Esophagus squamous epithelium (tissue), 5 donors: Measurements from ENCODE around the gene REV1. TPM values are rescaled to one million over a fixed set of nuclear protein-coding genes. Genes with fewer than 3 reads are reported as not detected.

Experiments
- DNase-seq: peaks from one replicate; lab custom pipeline; 2025; lab: John Stamatoyannopoulos, UW
- H3K27ac ChIP-seq, 4 donors: fragments of 200-600 bp; sonication (generic); one replicate each; pipeline ENCODE4 v1.5.1; 2016 to 2019; ENCODE audit warnings: mild to moderate bottlenecking in 1 of 4
- H3K27me3 ChIP-seq, 4 donors: fragments of 200-600 bp; sonication (generic); 1 replicate in 3 of 4; 2 replicates in 1 of 4; pipeline versions ENCODE4 v1.5.1 to v1.6.0; 2017 to 2021; ENCODE audit warnings: antibody characterized with exemption in 1 of 4
- H3K36me3 ChIP-seq, 3 donors: fragments of 200-600 bp; sonication (generic); one replicate each; pipeline ENCODE4 v1.5.1; 2016 to 2019
- H3K4me1 ChIP-seq, 3 donors: fragments of 200-600 bp; sonication (generic); one replicate each; pipeline ENCODE4 v1.5.1; 2017 to 2019
- H3K4me3 ChIP-seq, 4 donors: fragments of 200-600 bp; sonication (generic); 1 replicate in 3 of 4; 2 replicates in 1 of 4; pipeline ENCODE4 v1.5.1; 2016 to 2019; ENCODE audit warnings: mild to moderate bottlenecking in 2 of 4, moderate library complexity in 1 of 4
- H3K9me3 ChIP-seq, 3 donors: fragments of 200-600 bp; sonication (generic); one replicate each; pipeline ENCODE4 v1.5.1; 2016 to 2019
- CTCF ChIP-seq, 6 experiments: fragments of 450-650 bp in 4 of 6; fragments of 200-600 bp in 2 of 6; sonication (generic) in 2 of 6; IDR thresholded peaks; one replicate each; pipeline ENCODE4 v1.5.1; 2016 to 2019; ENCODE audit warnings: antibody characterized with exemption in 6 of 6, mild to moderate bottlenecking in 4 of 6, moderate library complexity in 4 of 6
- POLR2A ChIP-seq, 4 donors: fragments of 450-650 bp; IDR thresholded peaks; one replicate each; pipeline ENCODE4 v1.6.1; 2017; ENCODE audit warnings: antibody characterized with exemption in 4 of 4, mild to moderate bottlenecking in 4 of 4, moderate library complexity in 3 of 4
- WGBS, 2 donors: methylation state at CpG; one replicate each; pipeline ENCODE4 v1.1.5; 2018; 5-methylcytosine and 5-hydroxymethylcytosine counted together
- intact Hi-C: fragments of 100-400 bp; cut with DNase I; formaldehyde crosslinking; loops from one replicate; pipeline ENCODE4 v1.15.0; 2022
- total RNA-seq, 4 donors: library from RNA; depleted of rRNA; stranded (reverse); fragments of >200 nt; gene quantifications; one replicate each; pipeline ENCODE4 v1.1.0, GENCODE V29; 2016
- donor health status: DM: yes; HTN: yes; CAD: no.

REV1 gene
- total RNA-seq, 4 donors from 2014 or later, result 22.5 to 69.2 (median 39.8) TPM

DNA sequence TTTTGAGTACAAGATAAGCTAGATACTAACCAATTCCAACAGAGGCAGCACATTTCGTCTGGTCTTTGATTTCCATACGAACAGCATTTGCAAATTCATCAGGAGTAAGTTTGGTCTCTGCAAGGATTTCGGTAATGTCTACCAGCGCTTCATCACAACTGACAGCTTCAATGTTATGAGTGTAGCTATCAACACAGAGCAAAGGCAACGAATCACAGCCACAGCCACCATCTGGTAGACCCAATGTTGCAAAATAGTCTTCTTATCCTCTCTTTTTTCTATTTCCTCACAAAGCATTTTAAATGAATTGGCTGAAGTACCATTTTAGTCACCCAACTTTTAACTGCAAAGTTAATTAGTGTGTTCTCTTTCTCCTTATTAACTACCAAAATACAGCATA lies 68.3 kb downstream of the REV1 start:
- Histone ChIP-seq H3K4me1 (peaks cover 0 to 13% (median 0%) of the 10 kb centered on the region in 3 donors), H3K36me3 (peaks cover 16 to 99% (median 20%) of the 10 kb centered on the region in 3 donors), H3K4me3 (no peak overlapping the region), H3K27ac (no peak overlapping the region), H3K9me3 (no peaks in the 10 kb centered on the region), H3K27me3 (no peaks in the 10 kb centered on the region)
- TF ChIP-seq POLR2A (IDR thresholded peaks at IDR 0.05) (no peak), CTCF (IDR thresholded peaks at IDR 0.05) (no peak)
- 87 to 92% methylated on average over 5 of the region's 5 CpGs for WGBS, 2 donors
- intact Hi-C loops, result no loop called here
- DNase-seq, result no peak

GRCh38 chr2:99420751-99421299 lies 69.0 kb downstream of the REV1 start:
- no peak for DNase-seq
- WGBS, 2 donors, result 79 to 81% methylated on average over 5 of the region's 5 CpGs
- Histone ChIP-seq H3K4me3 (no peak overlapping the region), H3K27ac (no peak overlapping the region), H3K36me3 (peaks cover 16 to 99% (median 20%) of the 10 kb centered on the region in 3 donors), H3K9me3 (no peaks in the 10 kb centered on the region), H3K27me3 (no peaks in the 10 kb centered on the region), H3K4me1 (peaks cover 0 to 13% (median 0%) of the 10 kb centered on the region in 3 donors)
- intact Hi-C loops, result no loop called here
- no peak for TF ChIP-seq CTCF (IDR thresholded peaks at IDR 0.05)
- TF ChIP-seq POLR2A (IDR thresholded peaks at IDR 0.05), result no peak

DNA sequence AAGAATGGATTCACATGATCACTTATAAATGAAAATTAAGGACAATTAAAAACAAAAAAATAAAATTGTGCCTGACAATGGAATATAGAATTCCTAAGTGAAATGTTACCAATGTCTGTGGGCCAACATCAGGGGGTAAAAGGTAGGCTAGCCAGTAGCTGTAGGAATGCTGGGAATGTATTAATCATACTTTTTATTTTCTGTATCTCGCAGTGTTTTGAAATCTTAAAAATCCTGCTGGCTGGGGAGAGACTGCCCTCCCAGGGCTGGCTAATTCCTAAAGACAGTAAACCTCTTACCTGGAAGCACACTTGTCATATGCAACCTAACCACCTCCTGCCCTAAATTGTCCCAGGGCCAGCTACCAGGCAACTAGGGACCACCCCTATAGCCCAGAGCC lies 69.8 kb downstream of the REV1 start:
- H3K9me3 ChIP-seq, result no peaks in the 10 kb centered on the region
- H3K27me3 ChIP-seq, result no peaks in the 10 kb centered on the region
- peaks cover 20 to 99% (median 22%) of the 10 kb centered on the region in 3 donors for H3K36me3 ChIP-seq
- H3K27ac ChIP-seq, result no peak overlapping the region
- H3K4me3 ChIP-seq, result no peak overlapping the region
- 55 to 80% methylated on average over 1 of the region's 1 CpG for WGBS, 2 donors
- no peak for DNase-seq
- intact Hi-C loops, result no loop called here
- no peak for TF ChIP-seq POLR2A (IDR thresholded peaks at IDR 0.05)
- no peak for TF ChIP-seq CTCF (IDR thresholded peaks at IDR 0.05)
- H3K4me1 ChIP-seq, result peaks cover 0 to 7% (median 0%) of the 10 kb centered on the region in 3 donors

DNA sequence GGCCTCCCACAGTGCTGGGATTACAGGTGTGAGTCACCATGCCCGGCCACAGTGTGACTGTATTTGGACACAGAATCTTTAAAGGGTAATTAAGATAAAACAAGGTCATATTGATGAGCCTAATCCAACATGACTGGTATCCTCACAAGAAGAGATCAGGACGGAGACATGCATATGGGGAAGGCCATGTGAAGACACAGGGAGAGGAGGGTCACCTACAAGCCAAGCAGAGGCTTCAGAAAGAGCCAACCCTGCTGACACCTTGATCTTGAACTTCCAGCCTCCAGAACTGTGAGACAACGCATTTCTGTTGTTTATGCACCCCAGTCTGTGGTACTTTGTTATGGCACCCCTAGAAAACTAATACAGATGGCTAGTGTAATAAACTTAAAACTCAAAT lies 72.4 kb downstream of the REV1 start:
- H3K9me3 ChIP-seq, result no peaks in the 10 kb centered on the region
- H3K27me3 ChIP-seq, result no peaks in the 10 kb centered on the region
- peaks cover 18 to 100% (median 20%) of the 10 kb centered on the region in 3 donors for H3K36me3 ChIP-seq
- intact Hi-C loops, result no loop called here
- H3K27ac ChIP-seq, result no peak overlapping the region
- DNase-seq, result no peak
- no peak overlapping the region for H3K4me3 ChIP-seq
- 88 to 92% methylated on average over 2 of the region's 3 CpGs for WGBS, 2 donors
- H3K4me1 ChIP-seq, result no peaks in the 10 kb centered on the region
- TF ChIP-seq CTCF (IDR thresholded peaks at IDR 0.05) (no peak), POLR2A (IDR thresholded peaks at IDR 0.05) (no peak)

DNA sequence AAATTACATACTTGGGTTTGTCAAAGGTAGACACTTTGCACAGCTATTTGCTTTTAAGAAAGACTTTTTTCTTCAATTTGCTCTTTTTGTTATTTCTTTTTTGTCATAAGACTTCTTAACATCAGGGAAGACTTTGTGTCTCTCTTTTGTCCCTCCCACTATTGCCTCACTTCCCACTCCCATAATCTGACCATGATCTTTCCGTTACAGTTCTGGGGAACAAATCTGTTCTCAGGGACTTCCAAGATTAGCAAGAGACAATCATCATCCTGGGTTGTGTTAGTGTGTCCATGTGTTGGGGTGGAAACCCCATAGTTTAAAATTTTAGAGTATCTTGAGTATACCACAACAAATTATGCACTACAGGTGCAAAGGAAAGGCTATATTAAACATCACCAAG lies 75.3 kb downstream of the REV1 start:
- no peaks in the 10 kb centered on the region for H3K4me1 ChIP-seq
- intact Hi-C loops, result no loop called here
- no peak overlapping the region for H3K4me3 ChIP-seq
- DNase-seq, result no peak
- TF ChIP-seq POLR2A (IDR thresholded peaks at IDR 0.05), result no peak
- TF ChIP-seq CTCF (IDR thresholded peaks at IDR 0.05), result no peak
- H3K36me3 ChIP-seq, result peaks cover 8 to 100% (median 17%) of the 10 kb centered on the region in 3 donors
- H3K27me3 ChIP-seq, result no peaks in the 10 kb centered on the region
- no peak overlapping the region for H3K27ac ChIP-seq
- WGBS, 2 donors, result 80 to 89% methylated on average over 1 of the region's 1 CpG
- no peaks in the 10 kb centered on the region for H3K9me3 ChIP-seq
